GM12873 (cell line): ENCODE data around the gene NGB.

Experiments
- TF ChIP-seq, protein P1 (sequence below): IDR thresholded peaks from 2 replicates; pipeline ENCODE4 v1.5.1; 2012; ENCODE audit warnings: low read depth, mild to moderate bottlenecking, moderate library complexity, low read length, control low read depth; ENCODE audit not compliant: insufficient read depth; ENCODE audit errors: missing control alignments

Gene NGB

DNA sequence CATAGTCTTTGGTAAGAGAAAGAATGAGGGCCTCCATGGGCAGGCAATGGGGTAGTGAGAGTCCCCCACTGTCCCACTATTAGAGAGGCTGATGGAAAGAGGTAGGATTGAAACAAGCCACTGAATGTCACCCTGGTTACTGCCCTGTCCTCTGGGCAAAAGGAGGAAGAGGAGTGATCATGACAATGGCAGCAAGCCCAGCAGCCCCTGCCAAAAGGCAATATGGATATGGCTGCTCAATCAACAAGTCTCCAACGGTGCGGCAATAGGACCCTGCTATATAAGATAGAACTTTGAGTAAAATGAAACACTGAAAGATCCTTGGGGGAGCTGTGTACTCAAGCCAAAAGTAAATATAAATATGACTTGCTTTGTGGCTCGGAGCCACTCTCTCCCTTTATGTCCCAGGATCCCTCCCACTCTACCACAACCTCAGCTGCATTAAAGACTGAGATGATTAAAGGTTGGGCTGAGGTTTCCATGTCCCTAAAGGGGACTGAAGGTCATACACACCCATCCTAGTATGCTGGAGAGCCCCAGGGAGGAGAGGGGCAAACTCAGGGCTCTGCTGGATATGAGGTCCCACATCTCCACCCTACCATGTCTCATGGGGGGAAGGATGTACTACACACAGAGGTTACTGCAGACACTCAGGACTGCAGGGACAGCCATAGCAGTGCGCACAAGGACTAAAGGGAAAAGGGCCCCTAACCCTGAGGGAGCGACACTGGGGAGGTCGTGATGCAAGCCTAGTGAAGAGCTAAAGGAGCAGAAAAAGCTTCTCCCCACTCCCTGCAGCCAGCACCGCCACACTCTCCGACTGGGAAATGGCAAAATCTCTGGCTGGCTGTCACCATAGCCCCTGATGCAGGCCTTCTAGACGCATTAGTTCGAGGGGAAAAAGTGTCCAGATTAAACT, 43.8 kb upstream of the NGB start:
- TF ChIP-seq, protein P1, sequence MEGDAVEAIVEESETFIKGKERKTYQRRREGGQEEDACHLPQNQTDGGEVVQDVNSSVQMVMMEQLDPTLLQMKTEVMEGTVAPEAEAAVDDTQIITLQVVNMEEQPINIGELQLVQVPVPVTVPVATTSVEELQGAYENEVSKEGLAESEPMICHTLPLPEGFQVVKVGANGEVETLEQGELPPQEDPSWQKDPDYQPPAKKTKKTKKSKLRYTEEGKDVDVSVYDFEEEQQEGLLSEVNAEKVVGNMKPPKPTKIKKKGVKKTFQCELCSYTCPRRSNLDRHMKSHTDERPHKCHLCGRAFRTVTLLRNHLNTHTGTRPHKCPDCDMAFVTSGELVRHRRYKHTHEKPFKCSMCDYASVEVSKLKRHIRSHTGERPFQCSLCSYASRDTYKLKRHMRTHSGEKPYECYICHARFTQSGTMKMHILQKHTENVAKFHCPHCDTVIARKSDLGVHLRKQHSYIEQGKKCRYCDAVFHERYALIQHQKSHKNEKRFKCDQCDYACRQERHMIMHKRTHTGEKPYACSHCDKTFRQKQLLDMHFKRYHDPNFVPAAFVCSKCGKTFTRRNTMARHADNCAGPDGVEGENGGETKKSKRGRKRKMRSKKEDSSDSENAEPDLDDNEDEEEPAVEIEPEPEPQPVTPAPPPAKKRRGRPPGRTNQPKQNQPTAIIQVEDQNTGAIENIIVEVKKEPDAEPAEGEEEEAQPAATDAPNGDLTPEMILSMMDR: no peak

DNA sequence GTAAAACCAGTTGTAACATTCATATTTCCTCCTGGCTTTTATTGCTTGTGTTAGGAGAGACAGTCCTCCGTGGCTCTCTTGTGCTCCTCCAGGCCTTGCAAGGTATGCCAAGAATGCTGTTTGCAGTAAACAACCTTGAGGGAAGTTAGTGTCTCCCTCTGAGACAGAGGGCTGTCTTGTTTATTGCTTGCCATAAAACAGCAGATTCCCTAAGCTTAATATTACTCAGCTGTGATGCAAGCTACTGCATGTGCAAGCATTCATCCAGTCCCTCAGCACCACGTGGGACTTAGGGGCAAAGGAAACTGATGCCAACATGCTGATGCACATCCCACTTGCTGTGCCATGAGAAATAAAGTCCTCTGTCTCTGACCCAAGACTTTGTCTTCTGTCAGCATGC, 43.0 kb upstream of the NGB start:
- TF ChIP-seq, protein P1: no peak

DNA sequence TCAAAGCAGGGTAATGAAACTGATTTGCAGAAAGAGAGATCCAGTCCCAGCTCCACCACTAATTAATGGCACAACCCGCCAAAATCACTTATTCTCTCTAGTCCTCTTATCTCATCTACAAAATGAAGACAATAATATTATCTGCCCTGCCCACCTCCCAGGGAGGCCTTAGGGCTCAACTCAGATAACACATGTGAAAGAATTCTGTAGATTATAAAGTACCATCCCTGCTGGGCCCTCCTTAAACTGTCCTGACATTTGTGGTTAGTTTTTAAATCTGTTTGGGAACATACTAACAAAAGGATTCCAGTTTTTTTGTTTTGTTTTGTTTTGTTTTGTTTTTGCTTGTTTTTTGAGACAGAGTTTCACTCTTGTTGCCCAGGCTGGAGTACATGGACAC, 42.4 kb upstream of the NGB start:
- TF ChIP-seq, protein P1: no peak

DNA sequence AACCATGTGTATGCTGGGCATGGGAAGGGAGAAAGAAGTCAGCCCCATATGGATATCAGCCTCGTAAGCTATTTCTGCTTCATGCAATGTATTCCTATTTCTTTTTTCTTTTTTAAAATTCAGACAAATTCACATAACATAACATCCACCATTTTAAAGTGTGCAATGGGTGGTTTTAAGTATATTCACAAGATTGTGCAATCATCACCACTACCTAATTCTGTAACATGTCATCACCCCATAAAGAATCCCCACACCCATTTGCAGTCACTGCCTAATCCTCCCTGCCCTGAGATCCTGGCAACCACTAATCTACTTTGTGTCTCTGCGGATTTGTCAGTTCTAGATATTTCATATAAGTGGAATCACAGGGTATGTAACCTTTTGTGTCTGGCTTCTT, 40.2 kb upstream of the NGB start:
- TF ChIP-seq, protein P1: no peak

DNA sequence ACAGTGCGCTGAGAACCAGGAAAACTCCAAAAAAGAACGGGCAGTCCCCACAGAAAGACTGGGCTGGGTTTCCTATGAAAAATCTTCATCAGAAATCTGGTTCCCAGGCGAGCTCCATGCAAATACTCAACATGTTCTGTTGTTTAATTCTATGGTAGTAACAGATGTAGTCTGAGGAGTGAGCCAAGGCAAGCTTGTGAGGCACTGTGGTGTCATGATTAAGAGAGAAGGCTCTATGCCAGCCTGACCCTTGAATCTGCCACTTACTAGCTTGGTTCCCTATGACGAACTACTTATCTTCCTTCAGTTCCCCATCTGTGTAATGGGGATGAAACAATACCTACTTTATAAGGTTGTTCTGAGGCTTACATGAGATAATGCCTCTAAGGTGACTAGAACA, 39.0 kb upstream of the NGB start:
- TF ChIP-seq, protein P1: no peak

DNA sequence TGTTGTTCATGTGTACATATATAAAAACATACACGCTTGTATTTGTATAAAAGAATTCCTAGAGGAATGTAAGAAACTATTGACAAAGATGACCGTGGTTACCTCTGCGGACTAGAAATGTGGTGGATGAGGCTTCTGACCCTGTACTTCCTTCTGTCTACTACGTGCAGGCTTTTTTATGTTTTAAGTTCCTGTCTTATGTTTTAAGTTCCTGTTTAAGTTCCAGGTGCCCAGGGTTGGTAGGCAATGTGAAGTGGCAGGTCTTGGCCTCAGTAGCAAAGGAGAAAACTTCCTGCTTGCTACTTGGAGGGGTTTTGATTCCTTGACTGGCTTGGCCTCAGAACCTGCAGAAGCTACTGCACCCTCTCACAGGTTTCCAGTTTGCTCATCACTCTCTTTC, 38.1 kb upstream of the NGB start:
- TF ChIP-seq, protein P1: no peak

DNA sequence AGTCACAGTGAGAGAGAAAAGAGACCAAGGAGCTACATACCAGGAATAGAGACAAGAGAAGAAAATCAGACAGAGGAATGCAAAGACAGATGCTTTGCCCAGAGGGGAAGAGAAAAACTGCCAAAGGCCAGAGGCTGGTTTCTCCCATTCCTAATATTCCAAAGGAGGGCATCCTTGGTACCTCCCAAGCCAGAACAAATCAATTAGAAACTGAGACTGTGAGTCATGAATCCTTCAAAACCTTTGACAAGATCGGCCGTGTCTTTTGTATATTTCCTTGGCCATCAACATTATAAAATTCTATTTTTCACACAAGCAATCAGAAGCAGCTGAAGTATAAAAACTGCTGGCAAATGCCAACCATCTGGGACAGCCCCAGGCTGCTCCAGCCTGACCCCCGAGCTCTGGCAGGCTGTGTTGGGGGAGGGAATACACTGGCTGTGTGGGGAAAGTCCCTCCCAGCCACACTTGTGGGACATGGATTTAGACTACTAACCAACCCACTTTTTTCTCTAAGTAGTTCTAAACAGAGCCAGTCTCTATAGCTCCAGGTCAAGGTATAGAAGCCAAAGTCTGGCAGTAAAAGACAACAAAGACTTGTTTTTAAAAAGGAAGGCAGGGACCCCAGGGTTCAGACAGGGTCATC, 36.0 kb upstream of the NGB start:
- TF ChIP-seq, protein P1: no peak
